PC-9 (cell line): ENCODE measurements around the gene LBX1. TPM values are rescaled to one million over a fixed set of nuclear protein-coding genes. Genes with fewer than 3 reads are reported as not detected.

ENCODE experiments used
- BruUV-seq: library from RNA; stranded (reverse); fragments of 400-500 nt; replicated peaks from 2 replicates; lab custom pipeline; 2021; lab: Mats Ljungman, UMichigan
- CTCF ChIA-PET: fragments of 300-600 bp; sonication (Branson Sonifier 250); formaldehyde crosslinking; loops from one replicate; lab custom pipeline; 2022; ENCODE audit warnings: antibody characterized with exemption; lab: Charles Lee
- POLR2A ChIA-PET: fragments of 300-600 bp; sonication (Branson Sonifier 250); formaldehyde crosslinking; loops from one replicate; lab custom pipeline; 2022; ENCODE audit warnings: antibody characterized with exemption; ENCODE audit not compliant: unreplicated experiment; lab: Charles Lee
- DNase-seq, 2 experiments: peaks; one replicate each; pipeline versions ENCODE4 v3.0.0 to v3.0.0-alpha.2; 2015 to 2022; ENCODE audit warnings: mixed read lengths in 1 of 2
- H2AFZ ChIP-seq: fragments of 200-600 bp; sonication (generic); 2 replicates; pipeline ENCODE4 v1.8.1; 2017; ENCODE audit warnings: antibody characterized with exemption
- H3F3A ChIP-seq: fragments of 200-600 bp; sonication (generic); 2 replicates; pipeline ENCODE4 v1.8.1; 2017; ENCODE audit warnings: antibody characterized with exemption, mild to moderate bottlenecking, low read depth; ENCODE audit not compliant: insufficient read depth
- H3K27ac ChIP-seq: fragments of 200-600 bp; sonication (generic); 2 replicates; pipeline ENCODE4 v1.6.1; 2016; ENCODE audit warnings: mixed run types
- H3K27me3 ChIP-seq: fragments of 200-600 bp; sonication (generic); 2 replicates; pipeline ENCODE4 v1.6.1; 2016; ENCODE audit warnings: low read depth, mixed run types; ENCODE audit not compliant: insufficient read depth
- H3K36me3 ChIP-seq: fragments of 200-600 bp; sonication (generic); 2 replicates; pipeline ENCODE4 v1.6.1; 2016; ENCODE audit warnings: low read depth, mixed run types
- H3K4me1 ChIP-seq: fragments of 200-600 bp; sonication (generic); replicated peaks from 2 replicates; pipeline ENCODE4 v1.6.1; 2016; ENCODE audit warnings: mixed run types; ENCODE audit not compliant: insufficient read depth
- H3K4me2 ChIP-seq: fragments of 200-600 bp; sonication (generic); 2 replicates; pipeline ENCODE4 v1.6.1; 2017; ENCODE audit warnings: mixed run types
- H3K4me3 ChIP-seq: fragments of 200-600 bp; sonication (generic); 2 replicates; pipeline ENCODE4 v1.6.1; 2016; ENCODE audit warnings: mixed run types
- H3K79me2 ChIP-seq: fragments of 200-600 bp; sonication (generic); 2 replicates; pipeline ENCODE4 v1.6.1; 2017; ENCODE audit warnings: low read depth, mixed run types
- H3K9me2 ChIP-seq: fragments of 200-600 bp; sonication (generic); 2 replicates; pipeline ENCODE4 v1.8.1; 2017; ENCODE audit warnings: mild to moderate bottlenecking; ENCODE audit not compliant: insufficient read depth
- H3K9me3 ChIP-seq: fragments of 200-600 bp; sonication (generic); 2 replicates; pipeline ENCODE4 v1.8.1; 2016; ENCODE audit warnings: low read depth; ENCODE audit not compliant: insufficient read depth
- H4K20me1 ChIP-seq: fragments of 200-600 bp; sonication (generic); 2 replicates; pipeline ENCODE4 v1.8.1; 2017; ENCODE audit not compliant: insufficient read depth
- CTCF ChIP-seq: fragments of 200-600 bp; sonication (generic); conservative IDR thresholded peaks from 2 replicates; pipeline ENCODE4 v1.6.1; 2017; ENCODE audit warnings: mixed run types, antibody characterized with exemption, mild to moderate bottlenecking, moderate library complexity
- EZH2 ChIP-seq: fragments of 200-600 bp; sonication (generic); IDR thresholded peaks from 2 replicates; pipeline ENCODE4 v1.8.0; 2017; ENCODE audit warnings: antibody characterized with exemption, low read depth
- intact Hi-C: fragments of 100-400 bp; cut with micrococcal nuclease; formaldehyde crosslinking; loops from one replicate; pipeline ENCODE4 v1.10.0; 2022; ENCODE audit not compliant: unreplicated experiment
- total RNA-seq: library from RNA; stranded (reverse); gene quantifications from 2 replicates; pipeline ENCODE4 v1.2.3, GENCODE V29; 2021

Gene LBX1
- total RNA-seq, 1 experiment from 2014 or later = not detected

- H4K20me1 ChIP-seq = no peaks in the 10 kb centered on the region
- H3K27ac ChIP-seq = no peak overlapping the region
- no peak for TF ChIP-seq CTCF
- TF ChIP-seq EZH2 = no peak
- intact Hi-C loops = no loop called here
- no peaks in the 10 kb centered on the region for H3K9me3 ChIP-seq
- no peaks in the 10 kb centered on the region for H3K4me1 ChIP-seq
- H3K27me3 ChIP-seq = no peaks in the 10 kb centered on the region; the same call in 1 of the 2 replicates
- no peaks in the 10 kb centered on the region for H3K9me2 ChIP-seq
- H3K4me2 ChIP-seq = no peak overlapping the region
- H3F3A ChIP-seq = no peaks in the 10 kb centered on the region
- ChIA-PET CTCF (no interaction called here), POLR2A (no interaction called here)
- H2AFZ ChIP-seq = no peak overlapping the region
- H3K79me2 ChIP-seq = no peaks in the 10 kb centered on the region
- no peaks in the 10 kb centered on the region for H3K36me3 ChIP-seq
- BruUV-seq = no TSS peak
- no peak overlapping the region for H3K4me3 ChIP-seq
- no peak for DNase-seq
These were observed 27.1 kb upstream of the LBX1 start for GRCh38 chr10:101256387-101256786.

GRCh38 chr10:101250136-101250535, 20.9 kb upstream of the LBX1 start:
- DNase-seq = no peak
- Histone ChIP-seq H3K4me1 (no peaks in the 10 kb centered on the region), H3K27me3 (peaks cover 22% of the 10 kb centered on the region), H3K27ac (no peak overlapping the region), H3K9me2 (no peaks in the 10 kb centered on the region), H4K20me1 (no peaks in the 10 kb centered on the region), H3K79me2 (no peaks in the 10 kb centered on the region), H3F3A (no peaks in the 10 kb centered on the region), H3K4me2 (no peak overlapping the region), H3K9me3 (no peaks in the 10 kb centered on the region), H2AFZ (no peak overlapping the region), H3K36me3 (no peaks in the 10 kb centered on the region), H3K4me3 (no peak overlapping the region)
- ChIA-PET CTCF (no interaction called here), POLR2A (no interaction called here)
- BruUV-seq = no TSS peak
- intact Hi-C loops = no loop called here
- TF ChIP-seq CTCF = no peak
- no peak for TF ChIP-seq EZH2

GRCh38 chr10:101249171-101249581, 19.9 kb upstream of the LBX1 start:
- intact Hi-C loops = no loop called here
- no peak for DNase-seq
- H3K4me2 ChIP-seq = no peak overlapping the region

More at GRCh38 chr10:101249171-101249581, 19.9 kb upstream of the LBX1 start:
- no peak for TF ChIP-seq EZH2
- TF ChIP-seq CTCF = no peak
- H2AFZ ChIP-seq = no peak overlapping the region
- H3K36me3 ChIP-seq = no peaks in the 10 kb centered on the region
- no peaks in the 10 kb centered on the region for H3K4me1 ChIP-seq
- no peak overlapping the region for H3K27ac ChIP-seq
- H4K20me1 ChIP-seq = no peaks in the 10 kb centered on the region
- no peaks in the 10 kb centered on the region for H3K9me2 ChIP-seq
- no peak overlapping the region for H3K4me3 ChIP-seq
- no peaks in the 10 kb centered on the region for H3K9me3 ChIP-seq
- ChIA-PET CTCF (no interaction called here), POLR2A (no interaction called here)
- no peaks in the 10 kb centered on the region for H3F3A ChIP-seq
- peaks cover 22% of the 10 kb centered on the region for H3K27me3 ChIP-seq
- no TSS peak for BruUV-seq
- no peaks in the 10 kb centered on the region for H3K79me2 ChIP-seq
